ENCODE results near the gene TFCP2L1. TPM values are rescaled to one million over a fixed set of nuclear protein-coding genes. Genes with fewer than 3 reads are reported as not detected.

TFCP2L1 gene
- total RNA-seq, 4 donors from 2014 or later = 0.31 to 5.7 (median 0.41) TPM

GRCh38 chr2:121170577-121170976 is 114.4 kb downstream of the TFCP2L1 start:
- TF ChIP-seq EP300 (IDR thresholded peaks at IDR 0.05) = no peak
- TF ChIP-seq, protein P1, sequence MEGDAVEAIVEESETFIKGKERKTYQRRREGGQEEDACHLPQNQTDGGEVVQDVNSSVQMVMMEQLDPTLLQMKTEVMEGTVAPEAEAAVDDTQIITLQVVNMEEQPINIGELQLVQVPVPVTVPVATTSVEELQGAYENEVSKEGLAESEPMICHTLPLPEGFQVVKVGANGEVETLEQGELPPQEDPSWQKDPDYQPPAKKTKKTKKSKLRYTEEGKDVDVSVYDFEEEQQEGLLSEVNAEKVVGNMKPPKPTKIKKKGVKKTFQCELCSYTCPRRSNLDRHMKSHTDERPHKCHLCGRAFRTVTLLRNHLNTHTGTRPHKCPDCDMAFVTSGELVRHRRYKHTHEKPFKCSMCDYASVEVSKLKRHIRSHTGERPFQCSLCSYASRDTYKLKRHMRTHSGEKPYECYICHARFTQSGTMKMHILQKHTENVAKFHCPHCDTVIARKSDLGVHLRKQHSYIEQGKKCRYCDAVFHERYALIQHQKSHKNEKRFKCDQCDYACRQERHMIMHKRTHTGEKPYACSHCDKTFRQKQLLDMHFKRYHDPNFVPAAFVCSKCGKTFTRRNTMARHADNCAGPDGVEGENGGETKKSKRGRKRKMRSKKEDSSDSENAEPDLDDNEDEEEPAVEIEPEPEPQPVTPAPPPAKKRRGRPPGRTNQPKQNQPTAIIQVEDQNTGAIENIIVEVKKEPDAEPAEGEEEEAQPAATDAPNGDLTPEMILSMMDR (IDR thresholded peaks at IDR 0.05) = no peak
- no peak for TF ChIP-seq POLR2AphosphoS5 (IDR thresholded peaks at IDR 0.05)
- no peak for TF ChIP-seq POLR2A (IDR thresholded peaks at IDR 0.05)
- Histone ChIP-seq H3K4me1 (no peaks in the 10 kb centered on the region), H3K4me3 (no peak overlapping the region), H3K36me3 (no peaks in the 10 kb centered on the region), H3K9me3 (peaks cover 0 to 27% (median 0%) of the 10 kb centered on the region in 3 donors), H3K27me3 (peaks cover 32% of the 10 kb centered on the region), H3K27ac (no peak overlapping the region)
- no peak for ATAC-seq
- WGBS, 2 donors (ENCODE audit: low coverage in 1 of 2) = 67 to 100% methylated on average over 1 of the region's 1 CpG

- WGBS, 2 donors (ENCODE audit: low coverage in 1 of 2) = 27 to 48% methylated on average over 2 to 4 of the region's 4 CpGs
- no peak overlapping the region for H3K27ac ChIP-seq
- no peaks in the 10 kb centered on the region for H3K4me1 ChIP-seq
Observed at GRCh38 chr2:121167411-121167810, 117.6 kb downstream of the TFCP2L1 start.

More at GRCh38 chr2:121167411-121167810, 117.6 kb downstream of the TFCP2L1 start:
- Histone ChIP-seq H3K36me3 (no peaks in the 10 kb centered on the region), H3K4me3 (no peak overlapping the region), H3K9me3 (peaks cover 0 to 37% (median 0%) of the 10 kb centered on the region in 3 donors), H3K27me3 (peaks cover 19% of the 10 kb centered on the region)
- TF ChIP-seq, protein P1 (IDR thresholded peaks at IDR 0.05) = no peak
- TF ChIP-seq POLR2AphosphoS5 (IDR thresholded peaks at IDR 0.05) (no peak), POLR2A (IDR thresholded peaks at IDR 0.05) (no peak), EP300 (IDR thresholded peaks at IDR 0.05) (no peak)
- no peak for ATAC-seq

Other genes with a start within 250 kb of the TFCP2L1 start
- gene RNU4ATAC, start 245.7 kb upstream of the TFCP2L1 start, total RNA-seq = not detected